Activated CD4-positive, alpha-beta T cell treated with anti-CD3 and anti-CD28 coated beads for 4 hours (primary cell): ENCODE measurements around the gene CD244.
"Not testable (repeated sequence)": the region's sequence is repeated elsewhere in the genome, so short reads cannot be mapped to it uniquely, and the experiment has no call there.

Source experiments
- DNase-seq, 2 donors: peaks; one replicate each; pipeline ENCODE4 v3.0.0-alpha.2; 2020

CD244 gene

DNA sequence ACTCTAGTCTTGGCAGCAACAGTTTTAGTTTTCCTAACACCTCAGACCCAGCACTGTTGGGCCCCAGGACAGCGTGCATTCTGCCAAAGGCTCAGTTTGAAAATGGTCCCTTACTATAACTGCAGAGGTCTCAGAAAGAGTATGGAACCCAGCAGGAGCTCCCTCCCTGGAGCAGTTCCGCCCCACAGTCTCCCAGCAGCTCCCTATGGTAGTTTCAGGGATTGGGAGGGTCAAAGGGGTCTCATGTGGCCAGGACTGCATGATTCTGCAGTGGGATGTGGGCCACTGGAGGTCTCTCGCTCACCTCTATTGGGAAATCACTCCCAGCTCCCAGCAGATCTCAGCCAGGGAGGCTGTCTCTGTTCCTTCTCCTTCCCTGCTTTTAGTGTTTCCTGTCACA, 54.4 kb downstream of the CD244 start:
- no peak for DNase-seq

DNA sequence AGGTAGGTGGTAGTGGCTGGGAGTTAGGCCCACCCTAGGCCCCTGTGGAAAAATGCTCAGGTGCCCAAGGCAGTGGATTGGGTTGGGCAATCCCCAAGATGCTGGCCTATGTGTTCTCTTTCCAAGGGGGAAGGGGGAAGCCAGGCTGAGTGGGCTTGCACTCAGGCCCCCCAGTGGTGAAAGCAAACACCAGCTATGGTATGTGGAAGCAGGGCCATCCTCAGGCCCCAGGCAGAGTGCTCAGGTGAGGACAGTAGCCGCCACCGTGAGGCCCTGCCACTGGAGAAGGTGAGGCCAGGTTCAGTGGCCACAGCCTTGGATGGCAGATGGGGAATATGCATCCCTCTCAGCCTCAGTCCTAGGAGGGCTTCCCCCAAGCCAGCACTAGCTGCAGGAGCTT, 54.9 kb downstream of the CD244 start:
- no peak for DNase-seq

DNA sequence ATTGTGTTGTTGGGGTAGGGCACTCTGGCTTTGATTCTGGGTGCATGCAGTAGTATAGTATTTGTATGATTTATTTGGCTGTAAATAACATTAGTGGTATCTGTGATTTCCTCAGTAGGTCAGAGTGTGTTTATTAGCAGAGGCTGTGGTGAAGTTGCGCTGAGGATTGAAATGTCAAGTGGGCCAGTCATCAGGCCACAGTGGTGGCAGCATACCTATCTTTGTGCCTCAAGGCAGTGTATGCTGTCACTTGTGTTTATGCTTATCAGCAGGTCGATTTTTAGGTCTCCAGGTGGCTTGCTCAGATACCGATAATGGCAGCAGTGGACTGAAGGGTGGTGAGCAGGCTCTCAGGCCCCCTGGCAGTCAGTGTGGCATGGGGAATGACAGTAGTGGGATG, 55.4 kb downstream of the CD244 start:
- no peak for DNase-seq

DNA sequence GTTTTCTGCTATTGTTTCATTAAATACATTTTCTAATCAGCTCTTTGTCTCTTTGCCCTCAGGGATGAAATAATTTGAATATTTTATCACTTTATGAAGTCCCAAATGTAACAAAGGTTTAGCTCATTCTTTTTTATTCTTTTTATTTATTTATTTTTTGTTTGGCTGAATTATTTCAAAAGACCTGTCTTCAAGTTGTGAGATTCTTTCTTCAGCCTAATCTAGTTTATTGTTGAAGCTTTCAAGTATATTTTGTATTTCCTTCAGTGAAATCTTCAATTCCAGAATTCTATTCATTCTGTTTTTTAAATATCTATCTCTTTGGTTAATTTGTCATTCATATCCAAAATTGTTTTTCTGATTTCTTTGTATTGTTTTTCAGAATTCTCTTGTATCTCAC, 55.9 kb downstream of the CD244 start:
- no peak for DNase-seq

DNA sequence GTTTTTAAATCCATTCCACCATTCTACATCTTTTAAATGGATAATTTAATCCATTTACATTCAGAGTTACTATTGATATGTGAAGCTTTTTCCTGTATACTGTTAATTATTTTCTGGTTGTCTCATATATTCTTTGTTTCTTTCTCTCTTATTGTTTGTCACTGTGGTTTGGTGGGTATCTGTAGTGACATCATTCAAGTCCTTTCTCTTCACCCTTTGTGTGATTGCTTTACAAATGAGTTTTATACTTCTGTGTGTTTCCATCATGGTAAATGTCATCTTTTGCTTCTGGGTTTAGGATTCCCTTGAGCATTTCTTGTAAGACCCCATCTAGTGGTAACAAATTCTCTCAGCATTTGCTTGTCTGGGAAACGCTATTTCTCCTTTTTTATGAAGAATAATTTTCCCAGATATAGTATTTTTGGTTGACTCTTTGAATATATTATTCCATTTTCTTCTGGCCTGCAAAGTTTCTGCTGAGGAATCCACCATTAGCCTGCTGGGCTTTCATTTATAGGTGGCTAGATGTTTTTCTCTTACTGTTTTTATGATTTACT, 56.5 kb downstream of the CD244 start:
- no peak for DNase-seq

DNA sequence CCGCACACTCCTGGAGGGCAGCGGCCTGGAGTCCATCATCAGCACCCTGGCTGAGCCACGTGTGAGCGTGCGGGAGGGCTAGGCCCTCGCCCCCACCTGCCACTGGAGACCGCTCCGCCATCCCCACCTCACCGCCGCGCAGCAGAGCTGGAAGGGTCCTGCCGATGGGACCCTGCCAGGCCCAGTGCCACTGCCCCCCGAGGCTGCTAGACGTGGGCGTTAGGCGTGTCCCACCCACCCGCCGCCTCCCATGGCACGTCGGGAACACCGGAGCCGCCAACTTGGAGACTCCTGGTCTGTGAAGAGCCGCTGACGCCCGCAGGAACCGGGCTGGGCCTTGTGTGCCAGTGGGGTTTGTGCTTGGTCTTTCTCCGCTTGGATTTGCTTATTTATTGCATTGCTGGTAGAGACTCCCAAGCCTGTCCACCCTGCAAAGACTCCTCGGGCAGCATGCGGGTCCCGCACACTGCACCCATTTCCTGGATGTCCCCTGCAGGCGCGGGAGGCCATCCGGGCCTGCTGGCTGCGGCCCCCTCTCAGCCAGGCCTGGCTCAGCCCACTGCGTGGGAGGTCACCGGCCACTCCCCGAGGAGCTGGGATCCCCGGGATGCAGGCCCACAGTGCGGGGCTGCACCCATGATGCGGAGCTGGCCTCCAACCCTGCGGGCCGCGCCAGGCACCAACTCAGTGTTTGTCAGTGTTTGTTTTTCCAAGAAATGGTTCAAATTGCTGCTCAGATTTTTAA, 60.7 kb downstream of the CD244 start:
- no peak for DNase-seq

DNA sequence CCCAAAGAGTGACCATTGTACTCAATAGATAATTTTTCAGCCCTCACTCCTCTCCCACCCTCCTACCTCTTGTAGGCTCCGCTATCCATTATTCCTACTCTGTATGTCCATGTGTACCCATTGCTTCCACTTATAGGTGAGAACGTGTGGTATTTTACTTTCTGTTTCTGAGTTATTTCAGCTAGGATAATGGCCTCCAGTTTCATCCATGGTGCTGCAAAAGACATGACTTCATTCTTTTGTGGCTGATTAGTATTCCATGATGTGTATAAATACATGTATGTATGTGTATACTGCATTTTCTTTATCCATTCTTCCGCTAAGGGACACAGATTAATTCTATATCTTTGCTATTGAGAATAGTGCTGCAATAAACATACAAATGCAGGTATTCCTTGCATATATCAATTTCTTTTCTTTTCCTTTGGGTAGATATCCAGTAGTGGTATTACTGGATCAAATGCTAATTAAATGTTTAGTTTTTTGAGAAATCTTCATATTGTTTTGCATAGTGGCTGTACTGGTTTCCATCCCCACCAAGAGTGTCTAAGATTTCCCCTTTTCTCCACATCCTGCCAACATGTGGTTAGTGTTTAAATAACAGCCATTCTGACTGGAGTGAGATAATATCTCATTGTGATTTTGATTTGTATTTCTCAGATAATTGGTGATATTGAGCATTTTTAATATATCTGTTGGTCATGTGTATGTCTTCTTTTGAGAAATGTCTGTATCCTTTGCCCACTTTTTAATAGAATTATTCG, 61.9 kb downstream of the CD244 start:
- no peak for DNase-seq

DNA sequence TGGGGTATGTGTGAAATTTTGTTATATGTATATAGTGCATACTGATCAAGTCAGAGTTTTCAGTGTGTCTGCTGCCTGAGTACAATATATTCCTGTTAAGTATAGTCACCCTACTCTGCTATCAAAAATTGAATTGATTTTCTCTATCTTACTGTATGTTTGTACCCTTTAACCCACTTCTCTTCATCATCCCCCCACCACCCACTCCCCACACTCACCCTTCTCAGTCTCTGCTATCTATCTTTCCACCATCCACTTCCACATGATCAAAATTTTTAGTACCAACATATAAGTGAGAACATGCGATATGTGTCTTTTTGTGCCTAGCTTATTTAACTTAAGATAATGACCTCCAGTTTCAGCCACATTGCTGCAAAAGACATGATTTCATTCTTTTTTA, 62.5 kb downstream of the CD244 start:
- no peak for DNase-seq

DNA sequence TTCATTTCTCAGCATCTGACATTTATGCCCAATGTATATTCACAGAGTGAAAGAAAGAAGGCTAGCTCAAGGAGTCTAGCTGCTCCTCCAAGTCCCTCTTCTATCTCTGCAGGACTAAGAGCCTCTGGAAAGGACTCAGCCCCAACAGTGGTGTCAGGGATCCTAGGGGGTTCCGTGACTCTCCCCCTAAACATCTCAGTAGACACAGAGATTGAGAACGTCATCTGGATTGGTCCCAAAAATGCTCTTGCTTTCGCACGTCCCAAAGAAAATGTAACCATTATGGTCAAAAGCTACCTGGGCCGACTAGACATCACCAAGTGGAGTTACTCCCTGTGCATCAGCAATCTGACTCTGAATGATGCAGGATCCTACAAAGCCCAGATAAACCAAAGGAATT, 63.0 kb downstream of the CD244 start:
- DNase-seq, result no peak

DNA sequence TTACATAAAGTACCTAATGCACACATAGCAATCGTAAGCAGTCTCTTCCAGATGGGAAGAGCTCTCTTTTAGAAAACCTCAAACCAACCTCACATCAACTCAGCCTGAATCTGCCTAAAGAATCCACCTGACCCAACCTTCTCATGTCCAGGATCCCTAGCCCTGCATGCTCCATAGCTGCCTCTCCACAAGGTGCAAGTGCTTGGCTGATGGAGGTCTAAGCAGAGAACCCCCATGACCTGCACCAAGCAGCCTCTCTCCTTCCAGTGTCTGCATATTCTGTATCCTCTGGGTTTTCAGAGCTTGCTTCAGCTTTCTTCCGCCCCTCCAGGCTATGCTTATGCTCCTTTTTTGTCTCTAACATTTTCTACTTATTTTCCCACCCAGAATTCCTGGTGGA, 64.2 kb downstream of the CD244 start:
- DNase-seq, result no peak

DNA sequence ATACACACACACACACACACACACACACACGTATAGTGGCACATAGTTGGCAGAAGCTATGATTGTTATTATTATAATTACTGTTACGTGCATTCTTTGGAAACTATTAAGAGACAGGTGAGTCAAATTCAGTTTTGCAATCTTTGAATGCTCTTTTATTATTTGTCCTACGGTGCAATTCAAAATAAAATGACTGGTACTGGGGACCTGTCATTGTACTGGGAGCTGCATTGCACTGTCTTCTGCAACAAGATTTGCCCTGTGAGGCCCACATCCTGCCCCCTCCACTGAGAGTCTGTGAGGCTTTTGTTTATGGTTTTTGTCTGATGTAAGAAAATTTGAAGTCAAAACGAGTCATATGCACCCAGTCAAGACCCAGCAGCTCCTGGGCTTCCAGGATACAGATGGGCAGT, 64.8 kb downstream of the CD244 start:
- peak; percentile 44 to 46 for DNase-seq

DNA sequence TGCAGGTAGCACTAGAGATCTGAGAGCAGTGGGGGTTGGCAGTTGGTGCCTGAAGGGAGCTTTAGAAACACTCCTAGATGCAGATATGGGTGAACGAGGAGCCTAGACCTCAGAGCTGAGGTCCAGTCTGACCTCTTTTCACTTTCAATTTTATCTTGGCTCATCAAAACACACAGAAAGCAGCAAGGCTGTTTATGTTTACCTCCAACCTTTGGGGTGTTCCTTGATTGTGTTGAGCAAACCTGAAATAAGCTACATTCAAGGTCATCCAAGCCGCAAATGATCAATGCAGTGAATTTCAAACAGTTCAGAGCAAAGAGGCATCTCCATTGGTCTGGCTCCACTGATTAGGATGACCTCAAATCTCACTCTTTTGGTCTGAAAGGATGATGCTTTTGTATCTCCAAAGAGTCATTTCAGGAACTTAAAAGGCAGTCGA, 65.4 kb downstream of the CD244 start:
- no peak for DNase-seq

DNA sequence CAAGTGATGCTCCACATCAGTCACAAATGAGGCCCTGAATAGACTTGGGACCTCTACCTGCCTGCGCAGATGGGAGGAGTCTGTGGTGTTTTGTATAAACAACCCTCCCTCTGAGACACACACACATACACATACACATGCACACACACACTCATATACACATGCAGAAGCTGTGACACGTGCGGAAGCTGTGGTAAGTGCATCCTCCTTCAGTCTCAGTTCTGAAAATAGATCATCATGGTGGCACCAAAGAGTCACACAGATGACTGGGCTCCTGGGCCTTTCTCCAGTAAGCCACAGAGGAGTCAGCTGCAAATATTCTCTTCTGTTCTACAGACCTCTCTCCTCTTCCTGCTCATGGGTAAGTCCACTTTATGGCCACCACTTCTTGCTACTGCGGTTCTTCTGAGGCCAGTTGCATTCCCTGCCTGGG, 66.7 kb downstream of the CD244 start, which contains the start of gene LY9:
TSS of gene LY9 (plus strand) at position 224 of the 433 bp plus-strand sequence. CDS start at position 238, 14 bp downstream.
- peak; percentile 76 to 79 for DNase-seq

DNA sequence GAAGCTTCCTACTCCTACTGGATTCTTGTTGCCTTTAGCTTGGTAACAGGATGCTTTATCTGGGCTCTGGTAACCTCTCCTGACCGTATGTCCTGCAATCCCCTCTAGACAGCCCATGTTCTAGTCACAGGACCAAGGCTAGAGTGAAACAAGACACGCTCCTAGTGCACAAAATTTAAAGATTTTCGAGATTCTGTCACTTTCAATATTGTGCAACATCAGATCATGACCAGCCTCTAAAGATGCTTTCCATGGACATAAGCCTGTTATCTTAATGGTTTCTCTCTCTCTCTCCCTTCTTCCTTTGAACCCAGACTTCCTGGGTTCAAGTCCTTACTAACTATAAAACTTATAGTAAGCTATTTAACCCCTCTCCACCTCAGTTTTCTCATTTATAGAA, 68.3 kb downstream of the CD244 start:
- no peak for DNase-seq

DNA sequence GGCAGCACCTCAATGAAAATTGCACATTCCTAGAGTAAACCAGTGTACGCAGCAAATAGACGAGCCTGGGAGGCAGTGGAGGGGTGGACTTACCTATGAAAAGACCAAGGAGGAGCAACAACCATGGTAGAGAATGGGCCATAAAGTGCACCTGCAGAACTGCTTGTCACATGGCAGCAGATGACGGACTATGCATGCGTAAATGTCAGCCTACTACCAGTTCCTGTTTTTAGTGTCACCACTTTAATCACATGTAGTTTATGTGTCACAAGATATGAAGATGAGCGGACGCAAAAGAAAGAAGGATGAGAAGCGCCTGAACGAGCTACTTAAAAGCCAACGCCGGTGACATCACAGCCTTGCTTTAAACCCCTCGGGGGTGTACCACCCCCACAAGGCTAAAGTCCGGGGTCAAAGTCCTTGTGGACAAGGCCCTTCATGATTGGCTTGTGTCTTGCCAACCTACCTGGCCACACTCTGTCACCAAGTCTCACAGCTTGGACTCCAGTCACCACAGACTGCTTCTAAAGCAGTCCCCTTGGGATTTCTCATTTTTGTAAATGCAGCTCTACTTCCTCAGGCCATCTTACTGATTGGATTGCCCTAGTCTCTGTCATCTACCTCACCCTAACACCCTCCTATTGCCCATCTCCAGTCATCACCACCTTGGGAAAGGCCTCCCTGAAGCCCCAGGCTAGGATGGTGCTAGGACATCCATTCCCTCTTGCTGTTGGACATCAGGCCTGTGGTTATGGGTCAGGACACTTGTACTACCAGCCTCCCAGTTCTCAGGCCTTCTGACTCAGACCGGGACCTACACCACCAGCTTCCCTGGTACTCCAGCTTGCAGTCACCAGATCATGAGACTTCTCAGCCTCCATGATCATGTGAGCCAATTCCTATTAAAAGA, 72.7 kb downstream of the CD244 start:
- no peak for DNase-seq

DNA sequence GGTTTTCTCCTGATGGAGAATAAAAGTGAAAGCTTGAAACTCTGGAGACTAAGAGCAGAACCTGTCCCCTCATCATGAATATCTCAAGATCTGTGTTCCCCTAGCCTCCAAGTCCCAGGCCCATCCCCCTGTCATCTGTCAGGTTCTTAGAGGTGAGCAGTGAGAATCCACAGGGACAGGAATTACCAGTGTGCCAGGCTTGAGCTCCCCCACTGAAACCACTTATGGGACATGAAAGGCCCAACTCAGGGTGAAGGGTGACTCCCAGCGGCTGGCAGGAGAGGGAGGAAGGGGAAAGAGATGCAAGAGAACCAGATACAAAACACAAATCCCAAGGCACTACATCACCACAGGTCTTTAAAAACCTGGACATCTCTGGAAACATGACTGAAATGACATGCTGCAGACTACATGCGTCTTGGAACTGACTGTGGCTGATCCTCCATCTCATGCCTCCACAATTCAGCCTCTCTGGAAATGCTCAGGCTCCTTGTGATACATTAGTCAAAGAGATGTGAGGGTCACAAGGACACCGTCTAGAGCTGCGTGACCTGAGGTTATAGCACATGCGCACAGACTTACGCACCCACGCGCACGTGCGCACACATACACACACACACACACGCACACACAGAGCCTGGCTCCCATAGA, 73.5 kb downstream of the CD244 start:
- no peak for DNase-seq

DNA sequence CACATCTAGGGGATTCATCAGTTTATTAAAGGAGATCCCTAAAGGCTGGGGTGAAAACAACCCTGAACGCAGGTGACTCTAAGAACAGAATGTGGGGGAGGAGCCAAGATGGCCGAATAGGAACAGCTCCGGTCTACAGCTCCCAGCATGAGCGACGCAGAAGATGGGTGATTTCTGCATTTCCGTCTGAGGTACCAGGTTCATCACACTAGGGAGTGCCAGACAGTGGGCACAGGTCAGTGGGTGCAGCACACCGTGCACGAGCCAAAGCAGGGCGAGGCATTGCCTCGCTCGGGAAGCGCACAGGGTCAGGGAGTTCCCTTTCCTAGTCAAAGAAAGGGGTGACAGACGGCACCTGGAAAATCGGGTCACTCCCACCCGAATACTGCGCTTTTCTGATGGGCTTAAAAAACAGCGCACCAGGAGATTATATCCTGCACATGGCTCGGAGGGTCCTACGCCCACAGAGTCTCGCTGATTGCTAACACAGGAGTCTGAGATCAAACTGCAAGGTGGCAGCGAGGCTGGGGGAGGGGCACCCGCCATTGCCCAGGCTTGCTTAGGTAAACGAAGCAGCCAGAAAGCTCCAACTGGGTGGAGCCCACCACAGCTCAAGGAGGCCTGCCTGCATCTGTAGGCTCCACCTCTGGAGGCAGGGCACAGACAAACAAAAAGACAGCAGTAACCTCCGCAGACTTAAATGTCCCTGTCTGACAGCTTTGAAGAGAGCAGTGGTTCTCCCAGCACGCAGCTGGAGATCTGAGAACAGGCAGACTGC, 79.5 kb downstream of the CD244 start:
- not testable (repeated sequence) for DNase-seq

DNA sequence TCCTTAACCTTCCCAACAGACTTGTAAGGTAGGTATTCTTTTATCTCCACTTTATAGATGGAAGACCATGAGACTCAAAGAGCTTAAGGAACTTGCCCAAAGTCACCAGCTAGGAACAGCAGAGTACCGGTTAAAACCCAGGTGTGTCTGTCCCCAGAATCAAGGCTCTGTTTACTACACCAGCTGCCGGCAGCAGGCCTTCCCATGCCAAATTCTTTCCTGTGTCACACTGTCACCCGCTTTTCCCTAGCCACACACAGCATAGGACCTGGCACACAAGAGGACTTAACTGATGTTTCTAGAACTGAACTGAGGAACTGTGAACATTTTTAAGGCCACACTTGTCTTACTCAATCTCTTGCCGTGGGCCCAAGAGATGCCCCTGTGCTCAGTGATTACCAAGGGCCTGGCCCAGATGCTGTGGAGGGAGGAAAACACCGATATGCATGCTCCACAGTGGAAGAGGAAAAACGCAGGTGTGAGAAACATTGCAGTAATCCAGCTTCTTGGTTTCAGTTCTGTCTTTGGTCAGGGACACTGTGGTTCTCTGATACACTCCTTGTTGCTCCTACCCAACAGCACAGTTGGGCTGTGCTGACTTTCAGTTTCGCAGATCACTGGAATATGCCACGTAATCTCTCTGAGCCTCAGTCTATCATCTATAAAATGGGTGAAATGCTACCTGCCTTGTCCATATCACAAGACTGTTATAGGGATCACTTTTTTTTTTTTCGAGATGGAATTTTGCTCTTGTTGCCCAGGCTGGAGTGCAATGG, 80.6 kb downstream of the CD244 start:
- DNase-seq, result no peak

DNA sequence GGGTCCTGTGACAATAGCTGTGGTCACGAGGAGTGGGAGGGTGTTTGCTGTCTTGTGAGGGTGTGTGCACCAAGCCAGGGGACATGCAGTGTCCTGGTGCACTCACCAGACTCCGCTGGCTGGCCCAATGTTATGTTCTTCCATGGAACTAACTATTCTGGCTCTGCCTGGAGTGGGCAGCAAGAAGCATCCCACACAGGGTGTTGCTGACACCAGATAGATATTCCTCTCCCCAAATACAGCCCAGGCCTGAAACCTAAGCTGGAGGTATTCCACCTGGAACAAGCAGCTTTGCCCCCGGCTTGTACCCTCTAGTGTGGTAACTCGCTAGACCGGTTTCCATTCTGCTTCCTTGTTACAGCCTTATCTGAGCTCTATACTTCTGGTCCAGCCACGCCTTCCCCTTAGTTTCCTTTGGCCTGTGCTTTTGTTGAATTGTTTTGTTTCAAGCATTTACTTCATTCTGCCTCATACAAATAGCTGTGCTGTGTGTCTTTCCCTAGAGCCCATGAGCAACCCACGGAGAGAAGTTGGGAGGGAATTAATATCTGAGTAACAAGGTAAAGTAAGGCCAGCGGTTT, 81.4 kb downstream of the CD244 start:
- no peak for DNase-seq

DNA sequence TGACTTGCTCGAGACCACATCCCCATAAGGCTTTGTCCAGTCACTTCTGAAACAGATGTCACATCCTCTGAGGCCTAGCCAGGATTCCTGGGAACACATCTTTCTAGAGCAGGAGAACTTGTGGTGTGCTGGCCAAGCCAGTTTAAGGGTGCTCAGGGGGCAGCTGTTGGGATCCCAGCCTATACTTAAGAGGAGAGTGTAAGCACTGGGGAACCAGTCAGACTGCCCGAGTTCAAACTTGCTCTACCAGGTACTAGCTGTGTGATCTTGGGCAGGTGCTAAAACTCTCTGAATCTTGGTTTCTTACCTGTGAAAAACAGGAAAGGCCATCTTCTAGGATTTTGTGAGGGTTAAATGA, 82.3 kb downstream of the CD244 start:
- DNase-seq, result no peak
